ENCODE results near the gene DENND10. TPM values are rescaled to one million over a fixed set of nuclear protein-coding genes. Genes with fewer than 3 reads are reported as not detected.

Gene DENND10, protein sequence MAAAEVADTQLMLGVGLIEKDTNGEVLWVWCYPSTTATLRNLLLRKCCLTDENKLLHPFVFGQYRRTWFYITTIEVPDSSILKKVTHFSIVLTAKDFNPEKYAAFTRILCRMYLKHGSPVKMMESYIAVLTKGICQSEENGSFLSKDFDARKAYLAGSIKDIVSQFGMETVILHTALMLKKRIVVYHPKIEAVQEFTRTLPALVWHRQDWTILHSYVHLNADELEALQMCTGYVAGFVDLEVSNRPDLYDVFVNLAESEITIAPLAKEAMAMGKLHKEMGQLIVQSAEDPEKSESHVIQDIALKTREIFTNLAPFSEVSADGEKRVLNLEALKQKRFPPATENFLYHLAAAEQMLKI
- total RNA-seq = 109 and 116 TPM in 2 replicates

GRCh38 chr10:119103903-119104653 lies at the start of gene DENND10:
Gene DENND10, plus strand, starts transcription at chr10:119104113. Its CDS starts 30 bp downstream, at chr10:119104143.

DNA sequence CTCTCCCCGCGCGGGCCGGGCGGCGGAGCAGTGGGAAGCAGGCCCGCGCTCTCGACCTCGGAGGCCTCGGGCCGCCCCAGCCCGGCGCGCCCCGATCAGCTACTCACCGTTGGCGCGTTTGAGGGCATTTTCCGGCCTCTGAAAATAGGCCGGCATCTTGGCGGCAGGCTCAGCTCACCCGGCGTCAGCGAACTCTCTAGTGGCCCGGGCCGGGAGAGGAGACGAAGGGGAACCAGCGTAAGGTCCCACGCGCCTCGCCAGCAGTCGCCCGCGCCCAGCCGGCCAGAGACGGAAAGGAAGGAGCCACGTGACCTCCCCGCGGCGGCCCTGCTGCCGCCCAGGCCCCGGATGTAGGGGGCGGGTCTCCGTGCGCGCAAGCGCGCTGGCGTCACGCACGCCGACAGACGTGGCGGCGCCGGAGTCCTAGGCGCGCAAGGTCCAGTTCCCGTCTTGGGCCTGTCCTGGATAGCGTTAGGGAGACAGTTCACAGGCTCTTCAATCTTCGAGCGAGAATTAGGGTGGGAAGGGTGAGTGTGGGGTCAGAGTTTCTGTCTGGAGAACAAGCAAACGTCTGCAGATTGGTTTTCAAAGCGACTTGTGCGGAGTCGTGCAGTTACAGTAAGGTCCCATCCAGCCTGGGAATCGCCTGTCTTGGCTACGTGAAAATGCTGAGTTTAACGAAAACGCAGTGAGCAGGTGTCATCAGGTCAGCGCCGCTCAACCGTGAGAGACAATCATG lies 23.2 kb upstream of the DENND10 start, which contains the start of gene EIF3A:
EIF3A (minus strand) TSS at position 297 of the 739 bp plus-strand sequence; CDS start at position 156, 141 bp downstream.

DNA sequence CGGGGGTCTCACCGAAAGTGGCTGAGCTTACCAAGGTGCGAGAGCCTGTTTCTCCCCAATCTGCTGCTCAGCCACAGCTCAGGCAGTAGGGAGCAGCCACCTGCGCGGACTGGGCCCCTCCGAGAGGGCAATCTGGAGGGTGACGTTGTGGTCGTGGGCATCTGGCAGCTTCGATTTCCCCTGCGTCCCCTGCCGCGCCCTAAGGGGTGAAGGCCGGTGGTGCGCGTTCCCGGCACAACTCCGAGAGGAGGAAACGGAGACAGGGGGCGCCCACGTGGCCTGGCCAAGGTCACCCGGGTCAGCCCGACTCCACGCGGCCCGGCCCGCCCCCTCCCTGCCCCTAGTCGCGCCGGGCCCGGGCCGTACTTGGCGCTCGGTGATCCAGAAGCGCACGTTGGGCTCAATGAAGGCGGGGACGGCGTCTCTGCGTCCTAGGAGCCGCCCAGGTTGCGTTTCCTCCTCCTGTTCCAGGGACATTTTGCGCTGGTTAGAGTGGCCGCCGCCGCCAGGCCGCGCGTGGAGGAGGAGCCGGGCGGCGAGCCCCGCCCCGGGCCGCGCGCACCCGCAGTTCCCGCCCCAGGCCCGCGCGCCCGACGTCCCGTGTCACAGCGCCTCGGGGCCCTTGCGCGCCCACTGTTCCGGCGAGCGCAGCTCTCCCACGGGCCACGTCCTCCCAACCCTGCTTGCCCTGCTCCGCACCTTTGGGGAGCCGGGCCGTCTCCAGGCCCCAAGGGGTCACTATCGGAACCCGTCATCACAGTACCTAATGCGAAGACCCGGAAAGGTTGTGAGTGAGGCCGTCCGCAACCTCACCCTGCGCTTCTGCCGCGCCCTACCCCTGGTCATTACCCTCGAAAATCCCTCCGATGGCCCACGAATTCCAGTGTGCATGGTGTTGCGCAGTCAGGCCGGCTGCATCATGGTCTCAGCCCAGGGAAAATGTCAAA lies 61.5 kb downstream of the DENND10 start, which contains the start of gene SFXN4:
SFXN4 (minus strand) TSS at position 544 of the 947 bp plus-strand sequence; CDS start at position 477, 67 bp downstream.

DNA sequence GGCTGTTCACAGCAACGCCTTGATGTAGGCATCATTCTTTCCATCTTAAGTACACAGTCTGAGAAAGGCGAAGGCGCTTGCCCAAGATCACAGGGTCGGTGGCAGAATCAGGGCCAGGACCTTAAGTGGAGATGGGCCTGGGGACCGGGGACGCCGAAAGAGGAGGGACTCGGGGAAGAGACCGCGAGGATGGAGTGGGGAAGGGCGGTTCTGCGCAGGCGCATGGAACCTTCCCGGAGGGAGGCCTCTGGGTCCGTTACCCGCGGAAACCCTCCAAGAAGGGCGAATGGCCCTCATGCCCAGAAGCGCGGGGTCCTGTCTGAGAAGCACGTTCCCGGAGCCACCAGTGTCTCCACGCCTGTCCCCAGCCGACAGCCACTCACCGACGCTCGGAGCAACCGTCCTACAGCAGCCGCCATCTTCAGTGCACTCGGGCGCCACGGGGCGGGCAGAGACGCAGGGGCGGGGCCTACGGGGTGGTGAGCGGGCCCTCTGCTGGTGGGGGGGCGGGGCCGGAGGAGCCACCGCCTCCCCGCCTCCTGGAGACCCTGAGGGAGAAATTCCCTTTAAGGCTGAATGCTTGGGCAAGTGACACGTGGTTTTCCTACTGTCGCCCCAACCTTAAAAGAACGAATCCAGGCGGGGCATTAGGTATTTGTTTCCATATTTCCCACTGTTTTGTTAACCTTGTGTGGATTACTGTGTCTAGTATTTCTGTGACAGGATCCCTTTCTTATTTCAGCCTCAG lies 74.6 kb downstream of the DENND10 start, which contains the start of gene PRDX3:
PRDX3 (minus strand) TSS at position 441 of the 748 bp plus-strand sequence; CDS start at position 419, 22 bp downstream.

Small RNAs within 50 kb of the gene (small RNA-seq; reads per million reads assigned to genes)
- gene AL355598.1 (not detected), gene RF00413 (not detected), gene SNORA19 (0.55 reads per million, percentile 2 among the genes with 10 or more reads in this experiment)

Other genes with a start within 250 kb of the DENND10 start
- gene NANOS1, start 74.4 kb upstream of the DENND10 start, total RNA-seq = 0.61 and 1.5 TPM in 2 replicates
- 118 and 133 TPM in 2 replicates for gene EIF3A, start 23.3 kb upstream of the DENND10 start, total RNA-seq
- 8.4 and 8.6 TPM in 2 replicates for gene SFXN4, start 61.6 kb downstream of the DENND10 start, total RNA-seq
- 139 and 146 TPM in 2 replicates for gene PRDX3, start 74.7 kb downstream of the DENND10 start, total RNA-seq
- 12.5 and 17.0 TPM in 2 replicates for gene GRK5, start 103.5 kb downstream of the DENND10 start, total RNA-seq

All from hair follicle dermal papilla cell (primary cell).